Measurements from ENCODE around the gene NETO1. TPM values are rescaled to one million over a fixed set of nuclear protein-coding genes. Genes with fewer than 3 reads are reported as not detected.
A peak's percentile ranks its signal among the peaks of the same experiment; 100 is the strongest.

The NETO1 gene
- total RNA-seq, 1 donor from 2014 or later: 19.8 TPM

DNA sequence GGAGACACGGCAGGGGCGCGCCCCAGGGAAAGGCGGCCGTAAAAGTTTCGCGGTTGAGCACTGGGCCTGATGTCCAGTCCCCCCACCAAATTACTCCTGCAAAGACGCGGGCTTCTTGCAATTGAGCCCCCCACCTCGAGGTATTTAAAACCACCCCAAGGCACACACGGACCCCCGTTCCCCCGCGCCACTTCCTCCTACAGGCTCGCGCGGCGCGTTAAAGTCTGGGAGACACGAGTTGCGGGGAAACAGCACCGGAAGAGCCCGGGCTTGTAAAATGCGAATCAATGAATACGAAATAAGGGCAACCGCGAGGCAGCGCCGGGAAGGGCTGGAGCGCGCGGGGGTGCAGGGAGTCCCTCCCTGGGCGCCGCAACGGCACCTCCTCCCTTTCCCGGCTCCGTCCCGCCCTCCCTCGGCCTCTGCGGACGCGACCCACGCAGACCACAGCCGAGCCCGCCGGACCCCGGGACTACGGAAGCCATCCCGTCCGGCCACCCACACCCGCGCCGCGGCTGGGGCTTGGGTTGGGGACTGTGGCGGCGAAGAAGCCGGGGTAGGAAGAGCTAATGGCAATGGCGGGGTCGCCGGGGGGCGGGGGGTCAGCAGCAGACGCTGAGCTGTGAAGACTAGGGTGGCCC, 918 bp upstream of the NETO1 start:
- H3K9ac ChIP-seq (ENCODE audit: low read length): peak overlapping the region; percentile 79
- peaks cover under 1% of the 10 kb centered on the region for H3K36me3 ChIP-seq (ENCODE audit: insufficient read depth, low read length)
- no peak for FAIRE-seq
- H3K4me2 ChIP-seq (ENCODE audit: low read length): peak overlapping the region; percentile 93
- no peaks in the 10 kb centered on the region for H3K9me3 Mint-ChIP-seq (ENCODE audit: unreplicated experiment)
- no peaks in the 10 kb centered on the region for H3K9me3 ChIP-seq (ENCODE audit: insufficient read depth, low read depth, low read length)
- H3K79me2 ChIP-seq (ENCODE audit: insufficient read depth, low read length): peaks cover 10% of the 10 kb centered on the region
- H2AFZ ChIP-seq (ENCODE audit: low read depth, low read length): peak overlapping the region; percentile 81
- H3K27me3 Mint-ChIP-seq (ENCODE audit: low read depth, unreplicated experiment): peaks cover 10% of the 10 kb centered on the region
- H3K27me3 ChIP-seq (ENCODE audit: insufficient read depth, low read length): peaks cover 3% of the 10 kb centered on the region
- H3K4me1 Mint-ChIP-seq (ENCODE audit: low read depth, unreplicated experiment): peaks cover 4% of the 10 kb centered on the region
- H3K27ac Mint-ChIP-seq (ENCODE audit: unreplicated experiment): no peak overlapping the region
- no peak overlapping the region for H3K27ac ChIP-seq (ENCODE audit: low read depth, low read length)
- H3K36me3 Mint-ChIP-seq (ENCODE audit: low read depth, unreplicated experiment): peaks cover 4% of the 10 kb centered on the region
- peaks cover 3% of the 10 kb centered on the region for H4K20me1 ChIP-seq (ENCODE audit: insufficient read depth, low read length)
- peak overlapping the region; percentile 69 for H3K4me3 ChIP-seq (ENCODE audit: insufficient read depth, low read depth, low read length)
- no peak for DNase-seq (ENCODE audit: low read depth)
- no peak for TF ChIP-seq EZH2 (IDR thresholded peaks at IDR 0.05; ENCODE audit: insufficient read depth, low read length)
- TF ChIP-seq, protein P1, sequence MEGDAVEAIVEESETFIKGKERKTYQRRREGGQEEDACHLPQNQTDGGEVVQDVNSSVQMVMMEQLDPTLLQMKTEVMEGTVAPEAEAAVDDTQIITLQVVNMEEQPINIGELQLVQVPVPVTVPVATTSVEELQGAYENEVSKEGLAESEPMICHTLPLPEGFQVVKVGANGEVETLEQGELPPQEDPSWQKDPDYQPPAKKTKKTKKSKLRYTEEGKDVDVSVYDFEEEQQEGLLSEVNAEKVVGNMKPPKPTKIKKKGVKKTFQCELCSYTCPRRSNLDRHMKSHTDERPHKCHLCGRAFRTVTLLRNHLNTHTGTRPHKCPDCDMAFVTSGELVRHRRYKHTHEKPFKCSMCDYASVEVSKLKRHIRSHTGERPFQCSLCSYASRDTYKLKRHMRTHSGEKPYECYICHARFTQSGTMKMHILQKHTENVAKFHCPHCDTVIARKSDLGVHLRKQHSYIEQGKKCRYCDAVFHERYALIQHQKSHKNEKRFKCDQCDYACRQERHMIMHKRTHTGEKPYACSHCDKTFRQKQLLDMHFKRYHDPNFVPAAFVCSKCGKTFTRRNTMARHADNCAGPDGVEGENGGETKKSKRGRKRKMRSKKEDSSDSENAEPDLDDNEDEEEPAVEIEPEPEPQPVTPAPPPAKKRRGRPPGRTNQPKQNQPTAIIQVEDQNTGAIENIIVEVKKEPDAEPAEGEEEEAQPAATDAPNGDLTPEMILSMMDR (IDR thresholded peaks at IDR 0.05; ENCODE audit: insufficient read depth, low read depth, low read length): no peak
- H3K4me3 Mint-ChIP-seq (ENCODE audit: unreplicated experiment): peak overlapping the region; percentile 87
- H3K4me1 ChIP-seq (ENCODE audit: insufficient read depth, low read length): peaks cover 12% of the 10 kb centered on the region

DNA sequence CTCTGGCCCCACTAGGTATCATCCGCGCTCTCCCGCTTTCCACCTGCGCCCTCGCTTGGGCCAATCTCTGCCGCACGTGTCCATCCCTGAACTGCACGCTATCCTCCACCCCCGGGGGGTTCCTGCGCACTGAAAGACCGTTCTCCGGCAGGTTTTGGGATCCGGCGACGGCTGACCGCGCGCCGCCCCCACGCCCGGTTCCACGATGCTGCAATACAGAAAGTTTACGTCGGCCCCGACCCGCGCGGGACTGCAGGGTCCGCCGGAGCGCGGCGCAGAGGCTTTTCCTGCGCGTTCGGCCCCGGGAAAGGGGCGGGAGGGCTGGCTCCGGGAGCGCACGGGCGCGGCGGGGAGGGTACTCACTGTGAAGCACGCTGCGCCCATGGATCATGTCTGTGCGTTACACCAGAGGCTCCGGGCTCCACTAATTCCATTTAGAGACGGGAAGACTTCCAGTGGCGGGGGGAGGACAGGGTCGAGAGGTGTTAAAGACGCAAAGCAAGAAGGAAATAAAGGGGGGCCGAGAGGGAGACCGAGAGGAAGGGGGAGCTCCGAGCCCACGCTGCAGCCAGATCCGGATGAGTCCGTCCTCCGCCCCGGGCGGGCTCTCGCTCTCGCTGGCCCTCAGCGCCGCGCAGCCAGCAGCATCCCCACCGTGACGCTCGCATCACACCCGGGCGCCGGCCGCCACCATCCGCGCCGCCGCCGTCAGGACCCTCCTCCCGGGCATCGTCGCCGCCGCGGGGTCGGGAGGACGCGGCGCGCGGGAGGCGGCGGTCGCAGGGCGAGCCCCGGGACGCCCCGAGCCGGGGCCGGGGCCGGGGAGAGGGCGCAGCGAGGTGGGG, 664 bp downstream of the NETO1 start:
- H3K27ac Mint-ChIP-seq (ENCODE audit: unreplicated experiment): no peak overlapping the region
- H4K20me1 ChIP-seq (ENCODE audit: insufficient read depth, low read length): peaks cover 3% of the 10 kb centered on the region
- H3K27me3 ChIP-seq (ENCODE audit: insufficient read depth, low read length): peaks cover 3% of the 10 kb centered on the region
- H3K4me1 Mint-ChIP-seq (ENCODE audit: low read depth, unreplicated experiment): peaks cover 4% of the 10 kb centered on the region
- DNase-seq (ENCODE audit: low read depth) (no peak), FAIRE-seq (no peak)
- H3K9ac ChIP-seq (ENCODE audit: low read length): peak overlapping the region; percentile 65
- TF ChIP-seq EZH2 (IDR thresholded peaks at IDR 0.05; ENCODE audit: insufficient read depth, low read length): no peak
- TF ChIP-seq, protein P1 (IDR thresholded peaks at IDR 0.05; ENCODE audit: insufficient read depth, low read depth, low read length): no peak
- H3K4me3 ChIP-seq (ENCODE audit: insufficient read depth, low read depth, low read length): peak overlapping the region; percentile 69
- H3K36me3 ChIP-seq (ENCODE audit: insufficient read depth, low read length): peaks cover 3% of the 10 kb centered on the region
- peaks cover 11% of the 10 kb centered on the region for H3K36me3 Mint-ChIP-seq (ENCODE audit: low read depth, unreplicated experiment)
- H3K4me2 ChIP-seq (ENCODE audit: low read length): peak overlapping the region; percentile 93
- H3K79me2 ChIP-seq (ENCODE audit: insufficient read depth, low read length): peaks cover 10% of the 10 kb centered on the region
- peak overlapping the region; percentile 83 for H2AFZ ChIP-seq (ENCODE audit: low read depth, low read length)
- H3K4me3 Mint-ChIP-seq (ENCODE audit: unreplicated experiment): peak overlapping the region; percentile 82
- peaks cover 12% of the 10 kb centered on the region for H3K4me1 ChIP-seq (ENCODE audit: insufficient read depth, low read length)
- H3K27ac ChIP-seq (ENCODE audit: low read depth, low read length): peak overlapping the region; percentile 19
- peaks cover 10% of the 10 kb centered on the region for H3K27me3 Mint-ChIP-seq (ENCODE audit: low read depth, unreplicated experiment)
- no peaks in the 10 kb centered on the region for H3K9me3 Mint-ChIP-seq (ENCODE audit: unreplicated experiment)
- no peaks in the 10 kb centered on the region for H3K9me3 ChIP-seq (ENCODE audit: insufficient read depth, low read depth, low read length)

Measured in astrocyte (in vitro differentiated cells and primary cell).